ENCODE results near the gene SND1.
"Not testable (repeated sequence)": the region's sequence is repeated elsewhere in the genome, so short reads cannot be mapped to it uniquely, and the experiment has no call there.

The SND1 gene

GRCh38 chr7:128108129-128108528 is 456.1 kb downstream of the SND1 start:
- DNase-seq: no peak

- no peak for DNase-seq
Measured at GRCh38 chr7:128108641-128109423, 456.8 kb downstream of the SND1 start.

GRCh38 chr7:128109424-128109969 is 457.5 kb downstream of the SND1 start:
- not testable (repeated sequence) for DNase-seq

- DNase-seq: no peak
Measured at GRCh38 chr7:128110641-128111364, 458.8 kb downstream of the SND1 start.

- no peak for DNase-seq
Measured at GRCh38 chr7:128112018-128112780, 460.2 kb downstream of the SND1 start.

- no peak for DNase-seq
Measured at GRCh38 chr7:128112781-128113221, 460.8 kb downstream of the SND1 start.

- DNase-seq: no peak
Measured at GRCh38 chr7:128113839-128114238, 461.8 kb downstream of the SND1 start.

- DNase-seq: no peak
Measured at GRCh38 chr7:128114806-128115205, 462.8 kb downstream of the SND1 start.

GRCh38 chr7:128115336-128115820 is 463.4 kb downstream of the SND1 start:
- no peak for DNase-seq

GRCh38 chr7:128115821-128116723 is 464.1 kb downstream of the SND1 start:
- no peak for DNase-seq

- no peak for DNase-seq
Measured at GRCh38 chr7:128116740-128117139, 464.7 kb downstream of the SND1 start.

- no peak for DNase-seq
Measured at GRCh38 chr7:128117691-128118090, 465.7 kb downstream of the SND1 start.

GRCh38 chr7:128119036-128119435 is 467.0 kb downstream of the SND1 start:
- DNase-seq: no peak

GRCh38 chr7:128120116-128120515 is 468.1 kb downstream of the SND1 start:
- no peak for DNase-seq

- DNase-seq: no peak
Measured at GRCh38 chr7:128120976-128121490, 469.0 kb downstream of the SND1 start.

- DNase-seq: no peak
Measured at GRCh38 chr7:128121711-128122530, 469.9 kb downstream of the SND1 start.

GRCh38 chr7:128122576-128123290 is 470.7 kb downstream of the SND1 start:
- DNase-seq: no peak

- DNase-seq: no peak
Measured at GRCh38 chr7:128123291-128124037, 471.5 kb downstream of the SND1 start.

- DNase-seq: no peak
Measured at GRCh38 chr7:128124786-128125185, 472.8 kb downstream of the SND1 start.

All from effector CD8-positive, alpha-beta T cell (primary cell).